ENCODE measurements around the gene SLC25A6. TPM values are rescaled to one million over a fixed set of nuclear protein-coding genes. Genes with fewer than 3 reads are reported as not detected.
"Not testable (repeated sequence)": the region's sequence is repeated elsewhere in the genome, so short reads cannot be mapped to it uniquely, and the experiment has no call there.

The SLC25A6 gene
- total RNA-seq, 1 donor, result 699 TPM

- DNase-seq (ENCODE audit: low read depth in 2 of 3, low spot score in 2 of 3), result no peak
These were observed 24.4 kb upstream of the SLC25A6 start for GRCh38 chrX:1416327-1416784.

- no peak for DNase-seq (ENCODE audit: low read depth in 2 of 3, low spot score in 2 of 3)
These were observed 20.7 kb upstream of the SLC25A6 start for GRCh38 chrX:1412551-1413161.

- no peak for DNase-seq (ENCODE audit: low read depth in 2 of 3, low spot score in 2 of 3)
These were observed 19.4 kb upstream of the SLC25A6 start for GRCh38 chrX:1411326-1411725.

GRCh38 chrX:1407035-1407434 lies 15.1 kb upstream of the SLC25A6 start:
- DNase-seq (ENCODE audit: low read depth in 2 of 3, low spot score in 2 of 3), result no peak

GRCh38 chrX:1405769-1406168 lies 13.9 kb upstream of the SLC25A6 start:
- not testable (repeated sequence) for DNase-seq (ENCODE audit: low read depth in 2 of 3, low spot score in 2 of 3)

GRCh38 chrX:1403867-1404266 lies 12.0 kb upstream of the SLC25A6 start:
- DNase-seq (ENCODE audit: low read depth in 2 of 3, low spot score in 2 of 3), result not testable (repeated sequence)

- DNase-seq (ENCODE audit: low read depth in 2 of 3, low spot score in 2 of 3), result no peak
These were observed 11.3 kb upstream of the SLC25A6 start for GRCh38 chrX:1403228-1403627.

GRCh38 chrX:1401611-1402430 lies 9.9 kb upstream of the SLC25A6 start:
- no peak for DNase-seq (ENCODE audit: low read depth in 2 of 3, low spot score in 2 of 3)

GRCh38 chrX:1400742-1401471 lies 9.0 kb upstream of the SLC25A6 start:
- DNase-seq (ENCODE audit: low read depth in 2 of 3, low spot score in 2 of 3), result no peak

GRCh38 chrX:1400049-1400448 lies 8.1 kb upstream of the SLC25A6 start:
- no peak for DNase-seq (ENCODE audit: low read depth in 2 of 3, low spot score in 2 of 3)

GRCh38 chrX:1398431-1399340 lies 6.8 kb upstream of the SLC25A6 start:
- no peak for DNase-seq (ENCODE audit: low read depth in 2 of 3, low spot score in 2 of 3)

GRCh38 chrX:1397441-1398270 lies 5.7 kb upstream of the SLC25A6 start:
- no peak for DNase-seq (ENCODE audit: low read depth in 2 of 3, low spot score in 2 of 3)

GRCh38 chrX:1397001-1397400 lies 5.1 kb upstream of the SLC25A6 start:
- DNase-seq (ENCODE audit: low read depth in 2 of 3, low spot score in 2 of 3), result no peak

- DNase-seq (ENCODE audit: low read depth in 2 of 3, low spot score in 2 of 3), result no peak
These were observed 3.8 kb upstream of the SLC25A6 start for GRCh38 chrX:1395646-1396216.

- no peak for DNase-seq (ENCODE audit: low read depth in 2 of 3, low spot score in 2 of 3)
These were observed 3.0 kb upstream of the SLC25A6 start for GRCh38 chrX:1394731-1395501.

GRCh38 chrX:1393871-1394615 lies 2.1 kb upstream of the SLC25A6 start:
- no peak for DNase-seq (ENCODE audit: low read depth in 2 of 3, low spot score in 2 of 3)

GRCh38 chrX:1392376-1393068 lies 609 bp upstream of the SLC25A6 start:
- DNase-seq (ENCODE audit: low read depth in 2 of 3, low spot score in 2 of 3), result peak in 2 of 3 donors; percentile 61 to 70

Data from hematopoietic multipotent progenitor cell (in vitro differentiated cells).